HepG2 (cell line): Measurements from ENCODE around the gene DPAGT1. TPM values are rescaled to one million over a fixed set of nuclear protein-coding genes. Genes with fewer than 3 reads are reported as not detected.

Source experiments
- AGO1 ChIP-seq: fragments of 200-400 bp; formaldehyde crosslinking; IDR thresholded peaks from 2 replicates; pipeline ENCODE4 v1.6.1; 2017; ENCODE audit warnings: mild to moderate bottlenecking, low read depth, low read length, moderate library complexity; ENCODE audit not compliant: poor library complexity, severe bottlenecking
- AHR ChIP-seq: IDR thresholded peaks from 2 replicates; pipeline ENCODE4 v1.6.1; 2018; ENCODE audit warnings: missing genetic modification reagents, missing compliant biosample characterization
- BATF2 ChIP-seq: sonication (generic); formaldehyde crosslinking; IDR thresholded peaks from 2 replicates; pipeline ENCODE4 v1.8.0; 2022; ENCODE audit warnings: mild to moderate bottlenecking, missing genetic modification reagents, moderate library complexity
- DNMT1 ChIP-seq: sonication (generic); formaldehyde crosslinking; IDR thresholded peaks from 2 replicates; pipeline ENCODE4 v1.5.1; 2020; ENCODE audit warnings: mild to moderate bottlenecking, missing genetic modification reagents
- IRF1 ChIP-seq: sonication (generic); formaldehyde crosslinking; IDR thresholded peaks from 2 replicates; pipeline ENCODE4 v1.4.0; 2020; ENCODE audit warnings: low read depth, mild to moderate bottlenecking, missing genetic modification reagents
- MAF1 ChIP-seq: sonication (generic); formaldehyde crosslinking; IDR thresholded peaks from 2 replicates; pipeline ENCODE4 v1.5.0; 2020; ENCODE audit warnings: missing genetic modification reagents, borderline replicate concordance
- MAFG ChIP-seq: sonication (generic); formaldehyde crosslinking; IDR thresholded peaks from 2 replicates; pipeline ENCODE4 v1.5.1; 2020; ENCODE audit warnings: mild to moderate bottlenecking, missing genetic modification reagents
- POGK ChIP-seq: sonication (generic); formaldehyde crosslinking; conservative IDR thresholded peaks from 2 replicates; pipeline ENCODE4 v1.8.0; 2022; ENCODE audit warnings: mild to moderate bottlenecking, moderate library complexity, missing genetic modification reagents
- RBM39 ChIP-seq: fragments of 200-400 bp; formaldehyde crosslinking; IDR thresholded peaks from one replicate; pipeline ENCODE4 v1.6.1; 2018; ENCODE audit warnings: antibody characterized with exemption, mild to moderate bottlenecking, low read depth, low read length; ENCODE audit not compliant: poor library complexity, severe bottlenecking
- SAFB2 ChIP-seq: sonication (generic); formaldehyde crosslinking; IDR thresholded peaks from 2 replicates; pipeline ENCODE4 v1.5.1; 2020; ENCODE audit warnings: missing genetic modification reagents, low read depth, mild to moderate bottlenecking, borderline replicate concordance
- SSRP1 ChIP-seq: IDR thresholded peaks from 2 replicates; pipeline ENCODE4 v1.6.1; 2016; ENCODE audit warnings: control low read depth
- TFDP2 ChIP-seq: sonication (generic); formaldehyde crosslinking; IDR thresholded peaks from 2 replicates; pipeline ENCODE4 v1.4.0; 2020; ENCODE audit warnings: missing genetic modification reagents
- UBTF ChIP-seq: sonication (generic); formaldehyde crosslinking; IDR thresholded peaks from 2 replicates; pipeline ENCODE4 v1.4.0; 2020; ENCODE audit warnings: mild to moderate bottlenecking, missing genetic modification reagents
- ZFP91 ChIP-seq: sonication (generic); formaldehyde crosslinking; IDR thresholded peaks from 2 replicates; pipeline ENCODE4 v1.9.0; 2022; ENCODE audit warnings: missing genetic modification reagents, mild to moderate bottlenecking, borderline replicate concordance
- ZMYM3 ChIP-seq: sonication (generic); formaldehyde crosslinking; IDR thresholded peaks from 2 replicates; pipeline ENCODE4 v1.5.1; 2020; ENCODE audit warnings: mild to moderate bottlenecking, missing genetic modification reagents
- ZNF546 ChIP-seq: sonication (generic); formaldehyde crosslinking; conservative IDR thresholded peaks from 2 replicates; pipeline ENCODE4 v1.8.1; 2023; ENCODE audit warnings: mild to moderate bottlenecking, missing genetic modification reagents
- ZNF674 ChIP-seq: sonication (generic); formaldehyde crosslinking; IDR thresholded peaks from 2 replicates; pipeline ENCODE4 v1.5.0; 2020; ENCODE audit warnings: low read depth, mild to moderate bottlenecking, missing genetic modification reagents
- polyA plus RNA-seq, 8 experiments: library from polyadenylated mRNA; depleted of rRNA in 3 of 8; stranded (reverse) in 7 of 8; unstranded in 1 of 8; fragments of >200 nt; fragmentation: Illumina TruSeq in 4 of 8; extraction: Trizol in 4 of 8; gene quantifications; 2 replicates each; pipeline versions ENCODE4 v1.2.1 to v1.2.3, GENCODE V29; 2011 to 2016; ENCODE audit warnings: low read depth in 4 of 8, missing spikeins in 1 of 8, mixed read lengths in 1 of 8; ENCODE audit not compliant: insufficient read depth in 1 of 8
- total RNA-seq, 5 experiments: library from RNA; depleted of rRNA; stranded (reverse); fragments of >200 nt; fragmentation: Illumina TruSeq; extraction: Trizol; gene quantifications; 2 replicates each; pipeline ENCODE4 v1.2.3, GENCODE V29; 2016; ENCODE audit warnings: low read depth in 1 of 5

Gene DPAGT1
- total and polyA plus RNA-seq, 2 of the 13 experiments (the other 11 are each of a cell fraction or from before 2014, with no cell fraction given) = 37.6 to 70.7 TPM

- TF ChIP-seq BATF2 (CRISPR knock-in tag) (no peak), IRF1 (CRISPR knock-in tag) (no peak), UBTF (peak; percentile 14; the same call in 1 of the 2 replicates), ZNF674 (CRISPR knock-in tag) (no peak), RBM39 (peak; percentile 15), MAF1 (CRISPR knock-in tag) (no peak), ZMYM3 (CRISPR knock-in tag) (no peak), ZNF546 (CRISPR knock-in tag) (peak; percentile 73; the same call in 1 of the 2 replicates), SSRP1 (no peak), SAFB2 (CRISPR knock-in tag) (peak; percentile 60; the same call in 1 of the 2 replicates), ZFP91 (no peak; the same call in 1 of the 2 replicates), TFDP2 (CRISPR knock-in tag) (no peak), DNMT1 (0 out of 2 replicates have a peak, but pooled peaks have one; percentile 9), MAFG (CRISPR knock-in tag) (no peak), AGO1 (peak; percentile 70), AHR (CRISPR knock-in tag) (no peak; the same call in 1 of the 2 replicates), POGK (CRISPR knock-in tag) (no peak)
Observed at GRCh38 chr11:119107538-119108145, 6.0 kb upstream of the DPAGT1 start (continued).
